Adrenal gland (tissue), 12 donors: Measurements from ENCODE around the gene MAML3. TPM values are rescaled to one million over a fixed set of nuclear protein-coding genes. Genes with fewer than 3 reads are reported as not detected.

Experiments used
- DNase-seq, 7 donors: peaks; one replicate each; pipeline ENCODE4 v3.0.0-alpha.2; 2019 to 2020
- H3K27ac ChIP-seq, 5 donors: fragments of 200-600 bp; sonication (generic) in 4 of 5; 1 replicate in 3 of 5; 2 replicates in 2 of 5; pipeline versions ENCODE4 v1.5.1 to v1.8.0; 2016 to 2020; ENCODE audit warnings: mild to moderate bottlenecking in 1 of 5
- H3K27me3 ChIP-seq: fragments of 200-600 bp; 2 replicates; pipeline ENCODE4 v1.8.0; 2021
- H3K36me3 ChIP-seq, 2 donors: fragments of 200-600 bp; replicated peaks in 1 of 2; 1 replicate in 1 of 2; 2 replicates in 1 of 2; pipeline versions ENCODE4 v1.5.1 to v1.8.0; 2018 to 2022
- H3K4me1 ChIP-seq, 2 donors: fragments of 200-600 bp; replicated peaks in 1 of 2; 1 replicate in 1 of 2; 2 replicates in 1 of 2; pipeline versions ENCODE4 v1.5.1 to v1.8.0; 2018 to 2021
- H3K4me3 ChIP-seq, 4 donors: fragments of 200-600 bp; sonication (generic) in 3 of 4; one replicate each; pipeline ENCODE4 v1.5.1; 2016 to 2018
- H3K9me3 ChIP-seq, 3 donors: fragments of 200-600 bp; sonication (generic) in 1 of 3; replicated peaks in 1 of 3; 1 replicate in 2 of 3; 2 replicates in 1 of 3; pipeline versions ENCODE4 v1.5.1 to v1.8.0; 2016 to 2021
- POLR2A ChIP-seq, 2 donors: fragments of 450-650 bp; IDR thresholded peaks; one replicate each; pipeline ENCODE4 v1.6.1; 2017; ENCODE audit warnings: antibody characterized with exemption in 2 of 2, mild to moderate bottlenecking in 2 of 2, moderate library complexity in 1 of 2
- WGBS, 4 donors: extraction: QIAGEN DNeasy Blood & Tissue Kit in 2 of 4; methylation state at CpG; one replicate each; pipeline versions ENCODE4 v1.1.5 to v1.1.7; 2013 to 2017; 5-methylcytosine and 5-hydroxymethylcytosine counted together
- intact Hi-C, 2 donors: fragments of 100-400 bp; cut with DNase I; formaldehyde crosslinking; loops; one replicate each; pipeline versions ENCODE4 v1.14.1 to v1.15.0; 2022 to 2023
- polyA plus RNA-seq, 3 donors: library from polyadenylated mRNA; stranded (reverse); fragments of 200-250 nt in 2 of 3; fragments of 350-450 nt in 1 of 3; fragmentation: Illumina TruSeq in 1 of 3; extraction: RNeasy Lipid Tissue Mini Kit (QIAGEN cat#74804) in 1 of 3; gene quantifications; one replicate each; pipeline ENCODE4 v1.2.3, GENCODE V29; 2013 to 2014
- total RNA-seq, 9 donors: library from RNA; depleted of rRNA in 4 of 9; stranded (reverse); fragments of >200 nt in 4 of 9; fragments of 120-200 nt in 1 of 9; fragmentation: NEBNext Ultra II Directional in 1 of 9; extraction: Animal tissue kit (Norgen Biotek cat#: 25700) in 1 of 9; gene quantifications; one replicate each; pipeline versions ENCODE4 v1.1.0 to v1.2.4, GENCODE V29; 2013 to 2023
- TF ChIP-seq, protein P1 (sequence below), 6 experiments: fragments of 450-650 bp in 4 of 6; fragments of 200-600 bp in 2 of 6; sonication (generic) in 1 of 6; IDR thresholded peaks; 1 replicate in 5 of 6; 2 replicates in 1 of 6; pipeline versions ENCODE4 v1.5.1 to v1.8.0; 2016 to 2021; ENCODE audit warnings: antibody characterized with exemption in 6 of 6, mild to moderate bottlenecking in 2 of 6, moderate library complexity in 1 of 6
- donor health status: healthy with polysubstance abuse.
- donor health status: Bipolar disorder and iron deficiency.
- donor health status: DM: yes; HTN: yes; CAD: no.
- donor health status: DM: no; HTN: no; CAD: no.
- donor health status: DM: no; HTN: no; CAD: no.
- donor health status: DM: yes; HTN: yes; CAD: no.

MAML3 gene
- total and polyA plus RNA-seq, 12 donors = 2.0 to 15.9 (median 8.4) TPM

- WGBS, 4 donors = 21 to 46% (median 28%) methylated on average over 3 of the region's 3 CpGs
- TF ChIP-seq POLR2A (IDR thresholded peaks at IDR 0.05) = no peak
- TF ChIP-seq, protein P1, sequence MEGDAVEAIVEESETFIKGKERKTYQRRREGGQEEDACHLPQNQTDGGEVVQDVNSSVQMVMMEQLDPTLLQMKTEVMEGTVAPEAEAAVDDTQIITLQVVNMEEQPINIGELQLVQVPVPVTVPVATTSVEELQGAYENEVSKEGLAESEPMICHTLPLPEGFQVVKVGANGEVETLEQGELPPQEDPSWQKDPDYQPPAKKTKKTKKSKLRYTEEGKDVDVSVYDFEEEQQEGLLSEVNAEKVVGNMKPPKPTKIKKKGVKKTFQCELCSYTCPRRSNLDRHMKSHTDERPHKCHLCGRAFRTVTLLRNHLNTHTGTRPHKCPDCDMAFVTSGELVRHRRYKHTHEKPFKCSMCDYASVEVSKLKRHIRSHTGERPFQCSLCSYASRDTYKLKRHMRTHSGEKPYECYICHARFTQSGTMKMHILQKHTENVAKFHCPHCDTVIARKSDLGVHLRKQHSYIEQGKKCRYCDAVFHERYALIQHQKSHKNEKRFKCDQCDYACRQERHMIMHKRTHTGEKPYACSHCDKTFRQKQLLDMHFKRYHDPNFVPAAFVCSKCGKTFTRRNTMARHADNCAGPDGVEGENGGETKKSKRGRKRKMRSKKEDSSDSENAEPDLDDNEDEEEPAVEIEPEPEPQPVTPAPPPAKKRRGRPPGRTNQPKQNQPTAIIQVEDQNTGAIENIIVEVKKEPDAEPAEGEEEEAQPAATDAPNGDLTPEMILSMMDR (IDR thresholded peaks at IDR 0.05) = no peak
- intact Hi-C loops = loop anchor here in 1 of 2 donors (10.0 kb wide), 2 partner anchors 166 to 424 kb away; no protein-coding TSS in a partner anchor
Measured at GRCh38 chr4:140158365-140159030, 4.5 kb upstream of the MAML3 start.

GRCh38 chr4:140157341-140157740, 3.4 kb upstream of the MAML3 start:
- intact Hi-C loops = loop anchor here in 1 of 2 donors (10.0 kb wide), 2 partner anchors 167 to 423 kb away; no protein-coding TSS in a partner anchor
- TF ChIP-seq POLR2A (IDR thresholded peaks at IDR 0.05) = no peak
- TF ChIP-seq, protein P1 (IDR thresholded peaks at IDR 0.05) = no peak
- 96 to 100% (median 98%) methylated on average over 2 of the region's 2 CpGs for WGBS, 4 donors
- Histone ChIP-seq H3K4me1 (peaks cover 0 to 7% of the 10 kb centered on the region in 2 donors), H3K27me3 (no peaks in the 10 kb centered on the region), H3K9me3 (no peaks in the 10 kb centered on the region), H3K27ac (no peak overlapping the region), H3K36me3 (no peaks in the 10 kb centered on the region), H3K4me3 (no peak overlapping the region)
- DNase-seq = no peak

More at GRCh38 chr4:140158365-140159030, 4.5 kb upstream of the MAML3 start:
- H3K4me3 ChIP-seq = no peak overlapping the region
- peaks cover 0 to 18% of the 10 kb centered on the region in 2 donors for H3K4me1 ChIP-seq
- peak overlapping the region in 1 of 5 donors; percentile 35 for H3K27ac ChIP-seq
- peak in 1 of 7 donors; percentile 31 for DNase-seq
- H3K36me3 ChIP-seq = no peaks in the 10 kb centered on the region
- H3K9me3 ChIP-seq = no peaks in the 10 kb centered on the region
- no peaks in the 10 kb centered on the region for H3K27me3 ChIP-seq

- TF ChIP-seq POLR2A (IDR thresholded peaks at IDR 0.05) = no peak
- TF ChIP-seq, protein P1 (IDR thresholded peaks at IDR 0.05) = no peak
- no peaks in the 10 kb centered on the region for H3K9me3 ChIP-seq
- H3K27me3 ChIP-seq = no peaks in the 10 kb centered on the region
- H3K36me3 ChIP-seq = no peaks in the 10 kb centered on the region
- intact Hi-C loops = loop anchor here in 1 of 2 donors (10.0 kb wide), 2 partner anchors 168 to 422 kb away; no protein-coding TSS in a partner anchor
- 67 to 76% (median 71%) methylated on average over 4 of the region's 4 CpGs for WGBS, 4 donors
- no peak for DNase-seq
- H3K27ac ChIP-seq = no peak overlapping the region
- no peak overlapping the region for H3K4me3 ChIP-seq
- H3K4me1 ChIP-seq = peaks cover 0 to 7% of the 10 kb centered on the region in 2 donors
Measured at GRCh38 chr4:140156529-140157171, 2.7 kb upstream of the MAML3 start.

- no peak for DNase-seq
- Histone ChIP-seq H3K9me3 (no peaks in the 10 kb centered on the region), H3K27me3 (no peaks in the 10 kb centered on the region), H3K36me3 (no peaks in the 10 kb centered on the region), H3K27ac (peak overlapping the region in 4 of 5 donors; percentile 97 to 99 (median 98)), H3K4me3 (peak overlapping the region; percentile 2 to 93 (median 88)), H3K4me1 (peaks cover 0 to 13% of the 10 kb centered on the region in 2 donors)
- TF ChIP-seq POLR2A (IDR thresholded peaks at IDR 0.05) = no peak
- TF ChIP-seq, protein P1 (IDR thresholded peaks at IDR 0.05) = no peak
- intact Hi-C loops = loop anchor here (2.0 to 10.0 kb wide), 5 partner anchors 98 to 420 kb away; no protein-coding TSS in a partner anchor
- 67 to 84% (median 74%) methylated on average over 3 of the region's 3 CpGs for WGBS, 4 donors
Measured at GRCh38 chr4:140154572-140154891, 548 bp upstream of the MAML3 start.
